Prostate gland (tissue), 2 donors: Measurements from ENCODE around the gene PTCD1. TPM values are rescaled to one million over a fixed set of nuclear protein-coding genes. Genes with fewer than 3 reads are reported as not detected.

Source experiments
- DNase-seq: peaks from one replicate; pipeline ENCODE4 v3.0.0-alpha.2; 2019; ENCODE audit warnings: low spot score
- H3K27ac ChIP-seq, 2 donors: fragments of 200-600 bp; sonication (generic); 2 replicates each; pipeline ENCODE4 v1.5.1; 2017 to 2019
- H3K27me3 ChIP-seq: fragments of 200-600 bp; sonication (generic); replicated peaks from 2 replicates; pipeline ENCODE4 v1.5.1; 2019; ENCODE audit not compliant: insufficient read depth
- H3K36me3 ChIP-seq, 2 donors: fragments of 200-600 bp; sonication (generic); 1 replicate in 1 of 2; 2 replicates in 1 of 2; pipeline versions ENCODE4 v1.5.1 to v1.8.1; 2017 to 2019
- H3K4me1 ChIP-seq: fragments of 200-600 bp; sonication (generic); replicated peaks from 2 replicates; pipeline ENCODE4 v1.5.1; 2019
- H3K4me3 ChIP-seq, 2 donors: fragments of 200-600 bp; sonication (generic); 2 replicates each; pipeline ENCODE4 v1.5.1; 2017 to 2019
- H3K9me3 ChIP-seq: fragments of 200-600 bp; sonication (generic); 2 replicates; pipeline ENCODE4 v1.5.1; 2017
- POLR2AphosphoS5 ChIP-seq: sonication (generic); formaldehyde crosslinking; IDR thresholded peaks from one replicate; pipeline ENCODE4 v1.6.1; 2017; ENCODE audit warnings: antibody characterized with exemption
- whole genome bisulfite sequencing: methylation state at CpG from one replicate; pipeline ENCODE4 v1.1.5; 2018; 5-methylcytosine and 5-hydroxymethylcytosine counted together
- intact Hi-C: fragments of 100-400 bp; cut with DNase I; formaldehyde crosslinking; loops from one replicate; pipeline ENCODE4 v1.14.2; 2022
- total RNA-seq, 2 donors: library from RNA; depleted of rRNA; stranded (reverse); fragments of >200 nt; gene quantifications; one replicate each; pipeline ENCODE4 v1.1.0, GENCODE V29; 2016

Gene PTCD1
- total RNA-seq, 2 donors from 2014 or later = 9.1 to 11.8 TPM

GRCh38 chr7:99368750-99369389, 69.7 kb downstream of the PTCD1 start:
- 94% methylated on average over 13 of the region's 13 CpGs for WGBS
- no peaks in the 10 kb centered on the region for H3K27me3 ChIP-seq
- no peaks in the 10 kb centered on the region for H3K36me3 ChIP-seq
- no peak overlapping the region for H3K4me3 ChIP-seq
- H3K27ac ChIP-seq = no peak overlapping the region
- no peaks in the 10 kb centered on the region for H3K4me1 ChIP-seq
- DNase-seq = no peak
- no peak for TF ChIP-seq POLR2AphosphoS5
- intact Hi-C loops = no loop called here
- H3K9me3 ChIP-seq = no peaks in the 10 kb centered on the region

Other genes with a start within 250 kb of the PTCD1 start
- gene KPNA7, start 230.7 kb downstream of the PTCD1 start, total RNA-seq = under 1 TPM in 1 of 2 donors, not detected in 1; 0.91 TPM
- gene MYH16, start 166.0 kb downstream of the PTCD1 start, total RNA-seq = under 1 TPM in 1 of 2 donors, not detected in 1; 0.97 TPM
- gene ARPC1A, start 112.9 kb downstream of the PTCD1 start, total RNA-seq = 100 to 1,000 TPM; 119 to 136 TPM
- gene ARPC1B, start 64.1 kb downstream of the PTCD1 start, total RNA-seq = 10 to 100 TPM; 85.4 to 86.5 TPM
- gene PDAP1, start 30.2 kb downstream of the PTCD1 start, total RNA-seq = 100 to 1,000 TPM in 1 of 2 donors, 10 to 100 TPM in 1; 98.6 to 103 TPM
- gene BUD31, start 29.8 kb downstream of the PTCD1 start, total RNA-seq = 10 to 100 TPM; 73.8 to 78.3 TPM
- gene CPSF4, start 145 bp upstream of the PTCD1 start, total RNA-seq = 10 to 100 TPM; 40.4 to 97.4 TPM
- gene ATP5MF, start 27.4 kb upstream of the PTCD1 start, total RNA-seq = 100 to 1,000 TPM; 797 to 850 TPM
- gene ZNF789, start 34.1 kb upstream of the PTCD1 start, total RNA-seq = 10 to 100 TPM; 20.6 to 25.2 TPM
- gene ZNF394, start 61.5 kb upstream of the PTCD1 start, total RNA-seq = 10 to 100 TPM; 37.4 to 37.8 TPM
- gene ZKSCAN5, start 65.9 kb upstream of the PTCD1 start, total RNA-seq = 10 to 100 TPM in 1 of 2 donors, 1 to 10 TPM in 1; 7.8 to 13.2 TPM
- gene FAM200A, start 113.3 kb upstream of the PTCD1 start, total RNA-seq = 10 to 100 TPM in 1 of 2 donors, 1 to 10 TPM in 1; 5.5 to 11.2 TPM
- 100 to 1,000 TPM in 1 of 2 donors, 10 to 100 TPM in 1; 79.7 to 112 TPM for gene ZNF655, start 119.8 kb upstream of the PTCD1 start, total RNA-seq
- 10 to 100 TPM in 1 of 2 donors, not detected in 1; 23.5 TPM for gene TMEM225B, start 159.5 kb upstream of the PTCD1 start, total RNA-seq
- gene ZSCAN25, start 178.1 kb upstream of the PTCD1 start, total RNA-seq = 10 to 100 TPM; 20.1 to 28.0 TPM
- 10 to 100 TPM; 80.5 to 88.9 TPM for gene CYP3A5, start 241.2 kb upstream of the PTCD1 start, total RNA-seq